ENCODE results near the gene PDGFRA.
"Not testable (repeated sequence)": the region's sequence is repeated elsewhere in the genome, so short reads cannot be mapped to it uniquely, and the experiment has no call there.

The PDGFRA gene

DNA sequence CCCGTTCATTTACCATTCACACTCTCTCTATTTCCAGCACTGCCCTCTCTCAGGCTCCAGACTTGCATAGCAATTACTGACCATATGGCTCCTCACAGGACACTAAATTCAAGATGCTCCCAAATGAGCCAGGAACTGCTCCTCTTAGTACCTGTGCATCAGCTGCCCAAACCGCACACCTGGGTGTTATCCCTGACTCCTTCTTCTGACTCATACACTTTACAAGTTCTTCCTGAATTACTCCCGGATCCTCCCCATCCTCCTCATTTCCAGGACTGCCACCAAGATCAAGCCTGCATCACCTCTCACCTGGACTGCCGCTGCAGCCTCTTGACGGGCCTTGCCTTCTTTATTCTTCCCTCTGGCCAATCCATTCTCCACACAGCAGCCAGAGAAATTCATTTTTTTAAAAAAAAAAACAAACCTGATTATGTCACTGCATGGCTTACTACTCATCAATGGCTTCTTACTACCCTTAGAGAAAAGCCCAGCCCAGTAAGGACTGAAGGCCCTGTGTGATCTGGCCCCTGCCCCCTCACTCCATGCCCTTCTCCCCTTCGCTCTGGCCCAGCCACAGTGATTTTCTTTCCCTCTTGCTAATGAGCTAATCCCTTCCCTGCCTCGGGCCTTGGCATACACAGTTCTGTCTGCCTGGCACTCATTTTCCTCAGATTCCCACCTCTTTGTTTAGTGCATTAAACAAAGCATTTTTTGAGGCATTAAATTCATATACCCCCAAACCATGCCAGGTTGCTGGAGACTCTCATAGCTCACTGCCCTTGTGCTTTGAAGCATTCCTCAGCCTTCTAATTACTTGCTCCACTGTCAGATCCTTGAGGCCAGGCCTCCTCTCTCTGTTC lies 92.0 kb downstream of the PDGFRA start:
- no peak for DNase-seq (ENCODE audit: low read depth)

DNA sequence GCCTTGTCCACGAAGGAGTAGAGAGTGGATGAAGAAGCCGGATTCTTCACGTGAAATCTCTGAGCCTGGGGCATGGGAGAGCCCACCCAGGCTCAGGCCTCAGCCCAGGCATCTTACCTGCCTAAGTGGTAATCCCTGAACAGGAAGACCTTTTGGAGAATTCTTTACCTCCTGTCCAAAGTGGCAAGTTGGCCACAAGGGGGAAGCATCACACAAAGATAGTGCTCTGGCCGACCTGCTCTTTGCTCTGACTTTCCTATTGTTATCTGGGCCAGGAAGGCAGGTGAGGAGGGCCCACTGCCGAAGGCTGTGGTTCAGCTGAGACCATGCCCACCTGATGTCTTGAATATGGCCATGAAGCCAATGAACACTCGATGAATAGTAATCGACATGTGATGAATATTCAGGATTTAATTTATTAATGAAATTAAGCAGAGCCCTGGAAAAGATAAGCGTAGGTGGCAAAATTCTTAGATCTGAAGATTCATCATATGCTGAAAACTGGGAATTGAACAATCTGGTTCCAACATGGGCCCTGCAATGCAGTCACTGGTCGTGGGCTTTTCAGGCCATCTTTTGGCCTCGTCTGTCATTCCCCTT lies 93.8 kb downstream of the PDGFRA start:
- DNase-seq (ENCODE audit: low read depth), result peak; percentile 15

DNA sequence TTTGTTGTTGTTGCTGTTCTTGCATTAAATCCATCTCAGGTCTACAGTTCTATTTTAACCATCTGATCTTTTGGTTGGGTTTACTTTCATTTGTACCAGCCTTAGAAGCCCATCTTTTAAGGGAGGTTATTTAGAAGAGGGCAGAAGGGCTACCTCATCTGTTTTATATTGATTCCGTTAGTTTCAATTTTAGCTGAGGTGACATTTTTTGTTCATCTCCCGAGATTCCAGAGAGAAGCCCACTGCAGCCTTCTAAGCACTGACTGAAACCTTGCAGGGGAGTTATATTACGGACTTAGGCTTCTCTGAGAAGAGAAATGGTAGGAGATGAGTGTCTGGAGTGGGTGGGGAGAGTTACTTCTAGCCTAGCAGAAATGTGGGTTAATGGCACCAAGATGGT lies 101.8 kb downstream of the PDGFRA start:
- no peak for DNase-seq (ENCODE audit: low read depth)

DNA sequence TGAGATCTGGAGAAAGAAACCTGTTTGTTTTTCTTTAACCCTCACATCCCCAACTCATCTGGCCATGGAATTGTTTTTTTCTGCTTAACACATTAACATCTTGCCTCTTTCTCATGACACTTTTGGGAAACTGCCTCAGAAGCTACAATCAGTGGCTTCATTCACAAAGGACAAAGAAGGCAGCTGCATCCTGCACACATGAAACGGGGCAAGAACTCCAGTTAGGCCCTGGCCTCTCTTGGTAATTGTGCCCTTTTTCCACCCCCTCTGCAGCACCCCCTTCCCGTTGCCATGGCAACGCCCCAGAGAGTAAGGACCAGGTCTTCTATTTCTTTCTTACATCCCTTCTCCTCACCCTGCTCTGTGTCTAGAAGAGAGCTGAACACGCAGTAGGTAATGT lies 103.4 kb downstream of the PDGFRA start:
- DNase-seq (ENCODE audit: low read depth), result no peak

DNA sequence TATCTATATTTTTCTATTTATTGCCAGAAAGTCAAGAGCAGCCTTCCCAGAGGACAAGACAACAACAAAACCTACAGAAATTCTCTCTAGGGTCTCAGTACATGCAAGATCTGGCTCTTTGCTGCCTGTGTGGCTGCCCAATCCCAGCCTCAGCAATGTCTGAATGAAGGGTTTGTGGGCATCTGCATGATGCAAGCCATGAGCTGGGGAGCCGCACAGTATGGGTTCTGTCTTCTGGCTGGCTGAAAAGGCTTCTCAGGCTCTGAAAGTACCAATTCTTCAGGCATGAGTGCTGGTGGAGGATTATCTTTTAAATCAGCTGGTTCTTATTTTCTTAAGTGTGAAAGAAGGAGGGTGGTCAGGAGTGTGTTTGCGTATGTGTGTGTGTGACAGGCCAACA lies 104.6 kb downstream of the PDGFRA start:
- no peak for DNase-seq (ENCODE audit: low read depth)

DNA sequence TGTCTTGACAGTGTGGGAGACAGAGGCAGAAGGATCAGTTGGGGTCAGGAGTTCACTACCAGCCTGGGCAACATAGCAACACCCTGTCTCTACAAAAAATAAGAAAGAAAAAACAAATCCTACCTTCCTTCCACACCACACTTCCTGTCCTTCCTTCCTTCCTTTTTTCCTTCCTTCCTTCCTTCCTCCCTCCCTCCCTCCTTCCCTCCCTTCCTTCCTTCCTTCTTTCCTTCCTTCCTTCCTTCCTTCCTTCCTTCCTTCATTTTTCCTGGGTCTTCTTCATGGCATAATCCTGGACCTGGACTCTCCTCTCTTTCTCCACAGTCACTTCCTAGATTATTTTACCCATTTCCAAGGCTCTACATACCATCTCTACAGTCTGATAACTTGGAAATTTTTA lies 105.7 kb downstream of the PDGFRA start:
- not testable (repeated sequence) for DNase-seq (ENCODE audit: low read depth)

DNA sequence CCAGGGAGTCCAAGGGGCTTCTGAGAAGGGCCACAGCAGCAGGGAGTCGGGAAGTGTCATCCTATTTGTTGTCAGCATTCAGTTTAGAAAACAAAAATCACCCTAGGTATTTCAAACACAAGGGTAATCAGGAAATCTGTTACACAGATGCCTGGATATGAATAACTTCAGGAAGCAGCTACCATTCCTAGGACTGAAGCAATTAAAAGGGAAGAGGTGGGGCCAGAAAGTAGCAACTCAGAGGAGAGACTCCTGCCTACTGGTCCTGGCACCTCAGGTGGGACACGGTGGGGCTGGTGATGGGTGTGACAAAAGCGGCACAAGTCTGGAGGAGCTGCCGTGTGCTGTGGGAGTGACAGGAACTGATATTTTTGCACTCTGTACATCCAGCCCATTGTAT lies 107.9 kb downstream of the PDGFRA start:
- DNase-seq (ENCODE audit: low read depth), result no peak

DNA sequence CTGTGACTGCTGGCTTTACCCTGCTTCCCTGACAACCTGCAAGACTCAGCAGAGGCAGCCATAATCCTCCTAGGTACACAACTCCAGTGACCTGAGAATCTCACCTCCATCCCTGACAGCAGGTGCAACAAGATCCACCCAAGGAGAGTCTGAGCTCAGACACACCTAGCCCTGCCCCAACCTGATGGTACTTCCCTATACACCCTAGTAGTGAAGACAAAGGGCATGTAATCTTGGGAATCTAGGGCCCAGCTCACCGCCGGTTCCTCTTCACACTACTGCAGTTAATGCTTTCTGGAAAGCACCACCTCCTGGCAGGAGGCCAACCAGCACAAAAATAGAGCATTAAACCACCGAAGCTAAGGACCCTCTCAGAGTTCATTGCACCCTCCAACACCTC lies 113.0 kb downstream of the PDGFRA start:
- DNase-seq (ENCODE audit: low read depth), result not testable (repeated sequence)

Data from stimulated activated CD4-positive, alpha-beta T cell treated with anti-CD3 and anti-CD28 coated beads, Interleukin-2, amount 100 ng/mL, for 4 hours (primary cell).